ENCODE data around the gene PTGES2.

Gene PTGES2

GRCh38 chr9:128102861-128103588, 24.5 kb downstream of the PTGES2 start:
- no peak for DNase-seq

- no peak for DNase-seq
Measured at GRCh38 chr9:128102196-128102595, 25.3 kb downstream of the PTGES2 start.

DNA sequence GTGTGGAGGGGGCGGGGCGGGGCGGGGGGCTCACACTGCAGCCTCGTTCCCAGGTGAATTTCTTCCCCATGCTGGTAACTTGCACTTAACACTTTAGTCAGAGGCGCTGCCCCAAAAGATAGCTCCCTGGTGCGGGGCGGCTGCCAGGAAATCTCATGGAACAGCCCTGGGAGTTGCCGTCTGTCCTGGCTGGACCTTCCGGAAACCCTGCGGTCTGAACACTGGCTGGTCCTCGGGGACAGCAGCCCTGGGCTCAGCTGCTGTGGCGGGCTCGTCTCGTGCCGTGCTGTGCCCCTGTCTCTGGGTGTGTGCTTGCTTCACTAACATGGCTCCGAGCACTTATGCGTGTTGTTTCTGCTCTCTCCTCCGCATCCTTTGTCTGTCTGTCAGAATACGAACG, 25.8 kb downstream of the PTGES2 start:
- no peak for DNase-seq

DNA sequence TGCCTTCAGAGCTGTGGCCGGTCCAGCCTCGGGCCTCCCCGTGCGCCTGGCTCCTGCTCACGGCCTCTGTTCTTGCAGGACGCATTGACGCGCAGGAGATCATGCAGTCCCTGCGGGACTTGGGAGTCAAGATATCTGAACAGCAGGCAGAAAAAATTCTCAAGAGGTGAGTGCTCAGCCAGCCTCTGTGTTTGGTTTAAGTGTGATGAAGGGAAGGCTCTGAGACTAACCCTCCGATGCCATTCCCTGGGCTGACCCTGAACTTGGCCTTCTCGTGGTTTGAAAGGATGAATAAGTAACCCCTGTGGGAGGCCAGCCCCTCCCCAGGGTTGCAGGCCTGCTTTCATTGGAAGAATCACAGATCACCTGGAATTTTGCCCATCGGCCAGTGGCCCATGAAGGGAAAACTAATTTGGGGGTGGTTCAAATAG, 26.3 kb downstream of the PTGES2 start:
- no peak for DNase-seq

DNA sequence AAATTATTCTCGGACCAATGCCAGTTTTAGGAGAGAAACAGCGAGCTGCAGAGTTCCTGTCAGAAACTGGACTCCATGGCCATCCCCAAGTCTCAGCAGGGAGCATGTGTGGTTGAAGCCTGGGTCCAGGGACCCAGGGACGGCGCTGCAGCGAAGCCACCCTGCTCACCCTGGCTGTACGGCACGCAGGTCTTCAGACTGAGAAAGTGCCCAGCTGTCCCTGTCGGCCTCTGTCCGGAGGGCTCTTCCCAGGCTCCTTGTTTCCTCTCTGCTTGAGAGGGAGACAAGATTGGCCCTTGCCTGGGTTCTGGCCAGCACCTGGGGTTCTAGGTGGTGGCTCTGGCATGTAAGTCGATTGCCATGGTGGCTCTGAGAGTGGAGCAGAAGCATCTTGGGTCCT, 26.9 kb downstream of the PTGES2 start:
- DNase-seq: no peak

DNA sequence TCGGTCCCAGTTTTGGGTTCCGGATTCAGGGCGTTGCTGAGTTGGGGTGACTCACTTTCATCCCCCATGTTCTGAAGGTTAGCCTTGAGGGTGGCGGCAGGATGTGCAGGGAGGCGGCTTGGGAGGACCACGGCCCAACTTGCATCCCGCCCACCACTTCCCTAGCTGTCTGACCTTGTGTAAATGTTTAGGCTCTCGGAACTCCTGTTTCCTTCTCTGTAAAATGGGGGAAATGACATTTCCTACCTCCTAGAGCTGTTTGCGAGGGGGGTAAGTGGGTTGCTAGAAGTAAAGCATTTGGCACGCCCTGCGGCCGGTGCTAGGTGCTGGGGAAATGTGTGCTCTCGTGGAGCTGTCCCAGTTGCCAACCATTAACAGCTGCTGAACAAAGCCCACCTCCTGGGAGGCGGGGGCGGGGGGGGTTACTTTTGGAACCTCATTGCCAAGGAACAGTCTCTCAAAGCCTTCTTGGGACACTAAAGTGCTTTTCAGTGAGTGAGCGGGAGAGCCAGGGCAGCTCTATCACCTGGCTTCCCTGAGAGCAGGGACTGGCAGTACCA, 27.5 kb downstream of the PTGES2 start:
- DNase-seq: no peak

- DNase-seq: no peak
Measured at GRCh38 chr9:128099231-128099931, 28.1 kb downstream of the PTGES2 start.

- DNase-seq: peak; percentile 91
Measured at GRCh38 chr9:128098297-128099230, 29.0 kb downstream of the PTGES2 start.

DNA sequence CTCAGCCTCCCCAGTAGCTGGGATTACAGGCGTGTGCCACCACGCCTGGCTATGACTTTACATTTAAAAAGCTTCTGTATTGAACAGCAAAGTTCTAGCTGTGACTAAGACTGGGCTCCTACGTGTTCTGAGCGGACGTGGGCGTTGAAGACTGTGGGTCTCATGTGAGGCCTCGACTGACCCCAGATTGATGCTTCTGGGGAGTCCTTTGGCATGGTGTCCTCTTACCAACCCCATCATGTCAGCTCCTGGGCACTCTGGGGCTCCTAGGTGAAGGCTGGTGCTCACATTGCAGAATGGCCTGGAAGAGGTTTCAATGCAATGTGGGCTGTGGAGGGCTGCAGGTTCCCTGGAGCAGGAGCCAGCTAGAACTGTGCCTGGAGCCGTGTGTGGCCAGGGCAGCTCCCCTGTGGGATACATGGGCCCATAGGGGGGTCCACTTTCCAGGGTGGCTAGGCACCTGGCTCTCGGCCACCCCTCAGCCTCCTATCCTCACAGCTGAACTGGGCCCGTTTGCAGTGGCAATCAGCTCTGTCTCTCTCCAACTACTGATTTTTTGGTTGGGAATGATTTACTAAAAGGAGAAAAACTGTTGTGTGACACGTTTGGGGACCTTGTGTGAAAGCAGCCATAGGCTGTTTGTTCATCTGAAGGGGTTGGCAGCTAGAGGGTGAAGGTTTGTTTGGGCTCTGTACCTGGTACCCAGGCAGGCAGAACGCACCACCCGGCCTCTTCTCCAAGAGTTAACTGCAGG, 29.8 kb downstream of the PTGES2 start:
- no peak for DNase-seq

GRCh38 chr9:128096616-128097536, 30.7 kb downstream of the PTGES2 start:
- DNase-seq: no peak

GRCh38 chr9:128094950-128095544, 32.5 kb downstream of the PTGES2 start:
- DNase-seq: no peak

DNA sequence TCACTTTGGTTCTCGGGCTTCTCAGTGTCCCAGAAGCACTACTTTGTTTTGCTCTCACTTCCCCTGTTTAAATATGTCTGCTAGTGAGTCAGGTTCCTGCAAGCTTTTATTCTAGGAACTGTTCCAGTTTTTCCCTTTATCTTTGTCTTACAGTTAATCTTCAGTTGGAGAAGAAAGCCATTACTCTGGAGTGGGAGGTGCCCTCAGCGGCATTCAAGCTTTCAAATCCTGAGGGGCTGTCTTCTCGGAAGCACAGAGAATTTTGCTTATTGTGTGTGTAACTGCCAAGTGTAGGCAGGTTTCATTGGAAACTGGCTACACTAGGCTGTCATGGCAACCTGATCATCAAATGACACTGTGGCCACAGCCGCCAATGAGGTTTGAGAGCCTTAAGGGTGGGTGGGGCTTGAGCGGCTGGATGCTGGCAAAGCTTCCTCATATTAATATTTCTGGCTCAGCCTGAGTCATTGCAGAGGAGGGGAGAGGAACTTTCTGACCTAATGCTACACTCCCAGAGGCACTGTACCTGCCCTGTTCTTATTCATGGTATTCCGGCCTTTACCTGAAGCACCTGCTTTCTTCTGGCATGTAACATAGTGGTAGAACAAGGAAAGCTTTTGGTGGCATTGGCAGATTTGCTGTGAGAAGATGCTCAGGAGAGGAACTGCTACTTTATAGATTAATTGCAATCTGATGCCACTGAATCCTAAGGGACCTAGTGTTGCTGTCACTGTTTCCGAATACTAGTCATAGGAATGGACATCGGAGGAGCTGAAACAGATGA, 33.2 kb downstream of the PTGES2 start:
- DNase-seq: peak; percentile 98

- no peak for DNase-seq
Measured at GRCh38 chr9:128093011-128093410, 34.5 kb downstream of the PTGES2 start.

DNA sequence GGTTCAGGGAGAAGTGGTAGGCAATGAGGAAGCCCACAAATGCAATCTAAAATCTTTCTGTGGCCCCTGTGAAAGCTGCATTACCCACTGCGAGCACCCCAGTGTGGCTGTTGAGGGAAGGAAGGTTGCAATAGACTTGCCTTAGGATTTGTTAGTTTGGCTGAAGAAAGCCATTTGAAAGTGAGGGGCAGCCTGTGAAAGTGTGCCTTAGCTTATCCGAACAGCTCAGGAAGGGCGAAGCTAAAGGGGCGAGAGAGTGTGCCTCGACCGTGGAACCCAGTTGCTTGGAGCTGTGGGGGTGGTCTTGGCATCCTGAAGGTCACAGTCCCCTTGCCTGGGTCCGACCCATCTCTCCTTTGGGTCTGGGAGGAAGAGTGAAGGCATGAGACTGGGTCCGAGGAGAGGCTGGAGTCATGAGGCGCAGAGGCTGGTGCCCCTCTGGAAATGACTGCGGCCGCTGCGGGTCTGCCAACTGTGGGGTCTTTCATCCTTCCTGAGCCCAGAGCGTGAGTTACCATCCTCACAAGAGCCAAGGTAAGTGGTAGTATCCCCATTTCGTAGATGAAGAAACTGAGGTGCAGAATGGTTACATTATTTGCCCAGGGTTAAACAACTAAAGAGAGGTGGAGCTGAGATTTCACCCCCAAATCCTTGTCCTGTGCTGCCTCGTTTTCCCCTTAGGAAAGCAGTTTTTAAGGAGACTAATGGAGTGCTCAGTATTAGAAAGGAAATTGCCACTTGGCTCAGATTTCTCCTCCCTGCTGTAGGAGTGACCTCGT, 35.1 kb downstream of the PTGES2 start:
- no peak for DNase-seq

DNA sequence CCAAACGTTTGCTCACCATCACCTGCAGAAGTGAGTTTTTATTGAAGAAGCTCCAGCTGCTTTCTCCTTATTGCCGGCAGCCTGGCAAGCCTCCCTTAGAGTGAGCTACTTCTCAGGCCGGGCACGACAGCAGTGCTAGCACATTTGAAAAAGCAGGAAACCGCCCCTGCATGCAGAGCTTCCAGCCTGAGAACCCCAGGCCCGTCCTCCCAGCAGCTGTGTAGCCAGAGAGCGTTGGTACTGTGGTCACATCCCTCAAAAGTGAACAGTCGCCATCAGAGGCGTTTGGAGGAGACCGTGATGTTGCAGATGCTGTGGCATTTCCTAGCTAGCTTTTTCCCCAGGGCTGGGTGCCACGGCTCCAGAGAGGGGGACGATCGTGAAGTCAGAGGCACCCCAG, 36.0 kb downstream of the PTGES2 start:
- no peak for DNase-seq

DNA sequence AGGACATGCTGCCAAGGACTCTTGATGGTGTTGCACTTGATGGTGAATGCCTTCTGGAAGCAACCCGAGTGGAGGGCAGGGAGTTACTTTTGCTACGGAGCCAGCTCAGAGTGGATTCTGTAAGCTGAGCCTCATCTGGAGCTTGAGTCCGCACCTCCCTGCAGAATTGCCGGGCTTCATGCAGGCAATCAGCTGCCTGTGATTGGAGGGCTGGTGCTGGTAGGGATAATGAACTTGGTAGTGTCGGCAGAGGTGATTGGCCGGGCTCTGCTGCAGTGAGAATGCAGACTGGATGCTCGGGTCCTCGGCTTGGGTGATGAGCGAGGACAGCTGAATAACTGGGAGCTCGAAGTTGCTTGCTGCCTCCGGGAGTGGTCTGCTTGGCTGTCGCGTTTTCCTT, 36.4 kb downstream of the PTGES2 start:
- no peak for DNase-seq

DNA sequence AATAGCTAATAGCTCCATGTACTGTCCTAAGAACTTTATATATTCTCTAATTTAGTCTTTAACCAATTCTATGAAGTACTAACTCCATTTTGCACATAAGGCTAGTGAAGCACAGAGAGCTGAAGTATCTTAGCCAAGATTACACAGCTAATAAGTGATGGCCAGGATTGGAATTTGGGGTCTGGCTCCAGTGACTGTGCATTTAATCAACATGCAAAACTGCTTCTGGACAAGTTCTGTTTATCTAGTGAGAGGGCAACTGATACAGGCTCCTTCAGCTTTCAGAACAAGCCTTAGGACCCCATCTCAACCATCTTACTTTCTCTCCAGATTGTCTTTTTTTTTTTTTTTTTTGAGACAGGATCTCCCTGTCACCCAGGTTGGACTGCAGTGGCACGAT, 38.2 kb downstream of the PTGES2 start:
- no peak for DNase-seq

DNA sequence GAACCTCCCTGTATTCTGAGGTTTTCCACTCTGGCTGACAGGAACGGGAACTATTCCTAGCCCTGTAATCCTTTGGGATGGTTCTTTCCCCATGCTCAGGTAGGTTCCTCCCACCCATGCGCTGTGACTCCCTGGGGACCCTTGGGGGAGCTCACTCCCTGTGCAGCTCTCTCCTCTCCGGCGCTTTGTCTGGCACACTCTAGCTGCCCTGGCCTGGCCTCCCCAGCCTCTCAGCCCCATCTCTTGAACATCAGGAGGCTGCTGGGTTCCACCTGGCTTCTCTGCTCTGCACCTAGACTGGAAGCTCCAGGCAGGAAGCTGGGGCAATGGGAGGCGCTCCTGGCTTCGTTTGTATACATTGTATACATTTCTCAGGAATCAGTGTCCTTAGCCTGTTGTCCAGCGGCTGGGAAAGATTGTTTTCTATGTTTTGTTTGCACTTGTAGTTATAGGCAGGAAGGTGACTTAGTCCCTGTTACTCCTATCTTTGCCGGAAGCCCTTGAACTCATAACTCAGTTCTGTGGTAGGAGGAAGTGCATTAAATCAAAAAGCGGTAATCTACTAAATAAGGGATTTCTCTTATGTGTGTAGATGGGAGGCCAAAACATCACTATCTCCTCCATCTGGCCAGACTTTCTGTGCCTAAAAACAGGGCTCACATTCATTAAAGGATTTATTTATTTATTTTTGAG, 39.1 kb downstream of the PTGES2 start:
- no peak for DNase-seq

GRCh38 chr9:128087262-128087661, 40.3 kb downstream of the PTGES2 start:
- DNase-seq: no peak

Measured in DMS153 (cell line).